Neutrophil (primary cell): Measurements from ENCODE around the gene LRRC75A.

Source experiments
- H3K27ac ChIP-seq: fragments of 200-600 bp; sonication (generic); 2 replicates; pipeline ENCODE4 v1.5.1; 2016; ENCODE audit warnings: mild to moderate bottlenecking, moderate library complexity
- H3K27me3 ChIP-seq: fragments of 200-600 bp; sonication (generic); 2 replicates; pipeline ENCODE4 v1.6.0; 2016; ENCODE audit warnings: mild to moderate bottlenecking
- H3K36me3 ChIP-seq: fragments of 200-600 bp; sonication (generic); 2 replicates; pipeline ENCODE4 v1.5.1; 2017
- H3K4me1 ChIP-seq, 2 experiments: fragments of 200-600 bp in 1 of 2; sonication (generic) in 1 of 2; 1 replicate in 1 of 2; 2 replicates in 1 of 2; pipeline versions ENCODE4 v1.5.1 to v1.6.1; 2013 to 2016; ENCODE audit warnings: low read depth in 1 of 2, low read length in 1 of 2, mild to moderate bottlenecking in 1 of 2, moderate library complexity in 1 of 2; ENCODE audit not compliant: control insufficient read depth in 1 of 2, insufficient read depth in 1 of 2
- H3K4me3 ChIP-seq, 2 experiments: fragments of 200-600 bp in 1 of 2; sonication (generic) in 1 of 2; 1 replicate in 1 of 2; 2 replicates in 1 of 2; pipeline ENCODE4 v1.5.1; 2013 to 2016; ENCODE audit warnings: low read depth in 1 of 2, low read length in 1 of 2, mild to moderate bottlenecking in 1 of 2, moderate library complexity in 1 of 2
- H3K9me3 ChIP-seq: fragments of 200-600 bp; sonication (generic); 2 replicates; pipeline ENCODE4 v1.5.1; 2016
- CTCF ChIP-seq: fragments of 200-600 bp; sonication (generic); IDR thresholded peaks from 2 replicates; pipeline ENCODE4 v1.5.1; 2016; ENCODE audit warnings: antibody characterized with exemption

LRRC75A gene

GRCh38 chr17:16417896-16418684 lies 73.9 kb downstream of the LRRC75A start:
- no peak overlapping the region for H3K27ac ChIP-seq
- no peak for TF ChIP-seq CTCF
- peaks cover 22 to 25% of the 10 kb centered on the region in 2 experiments for H3K4me1 ChIP-seq
- H3K36me3 ChIP-seq: peaks cover 55% of the 10 kb centered on the region
- no peaks in the 10 kb centered on the region for H3K27me3 ChIP-seq
- H3K4me3 ChIP-seq: no peak overlapping the region
- no peaks in the 10 kb centered on the region for H3K9me3 ChIP-seq

GRCh38 chr17:16417399-16417798 lies 74.6 kb downstream of the LRRC75A start:
- H3K9me3 ChIP-seq: no peaks in the 10 kb centered on the region
- no peaks in the 10 kb centered on the region for H3K27me3 ChIP-seq
- peak overlapping the region; percentile 96 for H3K27ac ChIP-seq
- H3K4me3 ChIP-seq: no peak overlapping the region
- TF ChIP-seq CTCF: no peak
- peaks cover 48% of the 10 kb centered on the region for H3K36me3 ChIP-seq
- peaks cover 22 to 25% of the 10 kb centered on the region in 2 experiments for H3K4me1 ChIP-seq

- peak within 1 kb of the TSS; percentile 96 for H3K27ac ChIP-seq
- peaks cover 30% of the 10 kb centered on the region for H3K36me3 ChIP-seq
- H3K4me1 ChIP-seq: peaks cover 22 to 25% of the 10 kb centered on the region in 2 experiments
- no peaks in the 10 kb centered on the region for H3K9me3 ChIP-seq
- peak; percentile 30 for TF ChIP-seq CTCF
- peak within 1 kb of the TSS; percentile 72 to 86 for H3K4me3 ChIP-seq
- H3K27me3 ChIP-seq: no peaks in the 10 kb centered on the region
Observed at GRCh38 chr17:16415031-16415924, 76.7 kb downstream of the LRRC75A start, which contains the start of gene TRPV2. Gene TRPV2 (plus strand): TSS chr17:16415571. CDS start chr17:16417669, 2,098 bp downstream.

- no peaks in the 10 kb centered on the region for H3K36me3 ChIP-seq
- H3K9me3 ChIP-seq: no peaks in the 10 kb centered on the region
- no peak overlapping the region for H3K27ac ChIP-seq
- no peak for TF ChIP-seq CTCF
- peaks cover 57% of the 10 kb centered on the region for H3K27me3 ChIP-seq
- H3K4me1 ChIP-seq: peaks cover 6 to 8% of the 10 kb centered on the region in 2 experiments
- H3K4me3 ChIP-seq: no peak overlapping the region
Observed at GRCh38 chr17:16407911-16408588, 83.9 kb downstream of the LRRC75A start.
